Lower leg skin (tissue), 4 donors: Measurements from ENCODE around the gene PPP1R14C. TPM values are rescaled to one million over a fixed set of nuclear protein-coding genes. Genes with fewer than 3 reads are reported as not detected.

ENCODE experiments used
- DNase-seq, 2 donors: peaks; one replicate each; pipeline ENCODE4 v3.0.0-alpha.2; 2019; ENCODE audit warnings: low spot score in 2 of 2
- H3K4me3 ChIP-seq: fragments of 200-600 bp; sonication (generic); 2 replicates; pipeline ENCODE4 v1.5.1; 2017; ENCODE audit warnings: mild to moderate bottlenecking, low read depth; ENCODE audit not compliant: poor library complexity, severe bottlenecking
- POLR2A ChIP-seq, 2 donors: fragments of 450-650 bp; IDR thresholded peaks; one replicate each; pipeline ENCODE4 v1.6.1; 2016 to 2017; ENCODE audit warnings: antibody characterized with exemption in 2 of 2, mild to moderate bottlenecking in 1 of 2, moderate library complexity in 1 of 2
- WGBS, 2 donors: methylation state at CpG; one replicate each; pipeline ENCODE4 v1.1.5; 2018; 5-methylcytosine and 5-hydroxymethylcytosine counted together
- intact Hi-C: fragments of 100-400 bp; cut with DNase I; formaldehyde crosslinking; loops from one replicate; pipeline ENCODE4 v1.15.0; 2023; ENCODE audit warnings: low total_unique reads
- total RNA-seq, 4 donors: library from RNA; depleted of rRNA; stranded (reverse); fragments of >200 nt; gene quantifications; one replicate each; pipeline ENCODE4 v1.1.0, GENCODE V29; 2016
- TF ChIP-seq, protein P1 (sequence below), 3 donors: fragments of 450-650 bp; IDR thresholded peaks; one replicate each; pipeline ENCODE4 v1.5.1; 2016; ENCODE audit warnings: antibody characterized with exemption in 3 of 3, mild to moderate bottlenecking in 3 of 3, moderate library complexity in 2 of 3

The PPP1R14C gene
- total RNA-seq, 4 donors from 2014 or later: 116 to 145 (median 127) TPM

DNA sequence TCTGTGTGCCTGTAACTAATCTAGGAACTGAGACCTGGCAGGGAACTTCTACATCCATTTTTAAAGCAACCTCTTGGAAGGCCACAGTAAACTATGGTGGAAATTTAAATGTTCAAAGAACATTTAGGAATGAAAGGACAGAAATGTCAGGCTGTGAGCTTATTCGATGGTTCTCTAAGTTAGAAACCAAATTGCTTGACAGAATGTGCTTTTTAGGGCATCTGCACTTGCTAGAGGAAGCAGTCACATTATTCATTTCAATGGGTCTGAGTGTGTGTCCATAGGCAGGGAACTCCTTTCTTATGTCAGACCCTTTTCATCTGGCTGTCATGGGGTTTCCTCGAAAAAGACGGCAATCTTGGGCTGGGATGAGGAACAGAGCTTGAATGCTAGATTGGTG, 84.4 kb downstream of the PPP1R14C start:
- H3K4me3 ChIP-seq: no peak overlapping the region
- WGBS, 2 donors: 88 to 92% methylated on average over 3 of the region's 3 CpGs
- DNase-seq: no peak
- TF ChIP-seq, protein P1, sequence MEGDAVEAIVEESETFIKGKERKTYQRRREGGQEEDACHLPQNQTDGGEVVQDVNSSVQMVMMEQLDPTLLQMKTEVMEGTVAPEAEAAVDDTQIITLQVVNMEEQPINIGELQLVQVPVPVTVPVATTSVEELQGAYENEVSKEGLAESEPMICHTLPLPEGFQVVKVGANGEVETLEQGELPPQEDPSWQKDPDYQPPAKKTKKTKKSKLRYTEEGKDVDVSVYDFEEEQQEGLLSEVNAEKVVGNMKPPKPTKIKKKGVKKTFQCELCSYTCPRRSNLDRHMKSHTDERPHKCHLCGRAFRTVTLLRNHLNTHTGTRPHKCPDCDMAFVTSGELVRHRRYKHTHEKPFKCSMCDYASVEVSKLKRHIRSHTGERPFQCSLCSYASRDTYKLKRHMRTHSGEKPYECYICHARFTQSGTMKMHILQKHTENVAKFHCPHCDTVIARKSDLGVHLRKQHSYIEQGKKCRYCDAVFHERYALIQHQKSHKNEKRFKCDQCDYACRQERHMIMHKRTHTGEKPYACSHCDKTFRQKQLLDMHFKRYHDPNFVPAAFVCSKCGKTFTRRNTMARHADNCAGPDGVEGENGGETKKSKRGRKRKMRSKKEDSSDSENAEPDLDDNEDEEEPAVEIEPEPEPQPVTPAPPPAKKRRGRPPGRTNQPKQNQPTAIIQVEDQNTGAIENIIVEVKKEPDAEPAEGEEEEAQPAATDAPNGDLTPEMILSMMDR (IDR thresholded peaks at IDR 0.05): no peak
- no peak for TF ChIP-seq POLR2A (IDR thresholded peaks at IDR 0.05)
- intact Hi-C loops: no loop called here

DNA sequence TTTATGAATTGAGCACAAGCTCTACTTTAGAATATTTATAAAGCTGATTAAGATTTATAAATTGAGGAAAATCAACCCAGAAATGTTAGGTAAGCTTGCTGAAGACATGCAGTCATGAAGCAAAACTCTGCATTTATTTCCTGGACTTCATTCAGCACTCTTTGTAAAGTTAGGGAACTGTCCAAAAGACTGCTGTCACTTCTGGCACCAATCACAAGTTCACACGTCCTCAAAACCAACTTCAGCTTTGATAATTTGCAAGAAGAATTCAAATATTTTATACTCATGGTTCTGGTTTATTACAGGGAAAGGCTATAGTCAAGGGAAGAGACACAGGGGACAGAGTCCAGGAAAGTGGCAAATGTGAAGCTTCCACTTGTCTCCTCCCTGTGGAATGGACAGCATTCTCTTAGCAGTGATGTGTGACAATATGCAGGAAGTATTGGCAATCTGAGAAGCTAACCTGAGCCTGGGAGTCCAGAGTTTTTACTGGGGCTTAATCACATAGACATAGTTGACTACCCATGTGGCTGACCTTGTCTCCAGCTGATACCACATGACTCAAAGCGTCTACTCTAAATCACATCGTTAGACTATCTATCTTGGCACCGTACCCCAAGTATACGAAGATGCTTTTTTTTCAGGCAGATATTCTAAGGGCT, 85.4 kb downstream of the PPP1R14C start:
- intact Hi-C loops: no loop called here
- no peak for DNase-seq
- WGBS, 2 donors: 57 to 75% methylated on average over 5 of the region's 5 CpGs
- H3K4me3 ChIP-seq: no peak overlapping the region
- TF ChIP-seq POLR2A (IDR thresholded peaks at IDR 0.05): no peak
- TF ChIP-seq, protein P1 (IDR thresholded peaks at IDR 0.05): no peak

DNA sequence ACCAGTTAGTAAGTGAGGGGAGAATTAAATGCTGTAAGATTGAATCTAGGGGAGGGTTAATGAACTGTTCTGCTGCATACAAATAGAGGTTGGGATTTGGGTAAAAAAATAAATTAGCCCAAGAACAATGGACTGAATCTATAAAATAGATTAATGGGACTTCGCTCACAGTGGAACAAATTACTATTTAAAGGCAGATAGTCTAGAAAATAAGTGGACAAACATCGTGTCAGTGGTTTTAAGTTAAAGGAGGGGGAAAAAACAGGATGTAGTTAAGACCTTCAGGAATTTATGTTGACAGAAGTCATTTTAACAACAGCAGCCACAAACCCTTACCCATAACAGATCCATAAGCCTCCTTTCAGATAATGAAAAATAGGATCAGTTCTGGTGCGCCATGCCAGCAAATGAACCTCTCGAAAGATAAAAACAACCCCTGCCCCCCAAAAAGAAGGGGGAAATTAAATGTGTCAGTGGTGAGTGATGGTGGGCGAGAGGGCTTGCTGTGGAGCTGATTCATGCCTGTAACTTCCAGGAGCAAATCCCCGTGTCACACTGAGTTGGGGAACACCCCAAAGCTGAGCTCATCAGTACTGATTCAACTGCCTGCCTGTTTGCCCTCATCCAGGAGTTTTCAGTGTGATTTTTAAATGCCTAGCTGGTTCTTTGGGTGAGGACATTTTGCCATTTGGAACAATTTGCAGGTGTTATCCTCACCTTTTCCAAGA, 86.8 kb downstream of the PPP1R14C start:
- DNase-seq: no peak
- intact Hi-C loops: no loop called here
- no peak overlapping the region for H3K4me3 ChIP-seq
- TF ChIP-seq POLR2A (IDR thresholded peaks at IDR 0.05): no peak
- TF ChIP-seq, protein P1 (IDR thresholded peaks at IDR 0.05): no peak
- WGBS, 2 donors: 65 to 71% methylated on average over 6 of the region's 6 CpGs

DNA sequence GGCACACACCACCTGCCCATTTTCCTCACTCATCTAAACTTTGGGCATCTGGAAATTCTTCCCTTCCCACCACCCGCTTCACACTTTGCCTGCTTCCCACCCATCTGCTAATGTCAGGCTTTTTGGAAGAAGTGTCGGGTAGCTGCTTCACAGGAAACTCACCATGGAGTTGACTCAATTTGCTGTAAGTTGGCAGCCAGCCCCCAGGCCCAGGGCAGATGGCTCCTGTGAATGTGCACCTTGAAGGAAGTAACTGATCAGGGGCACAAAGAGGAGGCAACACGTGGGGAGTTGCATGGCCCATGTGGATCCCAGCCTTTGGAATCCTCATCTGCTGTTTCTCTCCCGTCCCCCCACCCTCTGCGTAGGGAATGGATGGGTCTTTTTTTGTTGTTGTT, 87.3 kb downstream of the PPP1R14C start:
- intact Hi-C loops: no loop called here
- H3K4me3 ChIP-seq: no peak overlapping the region
- WGBS, 2 donors: 81 to 88% methylated on average over 5 of the region's 5 CpGs
- DNase-seq: no peak
- TF ChIP-seq POLR2A (IDR thresholded peaks at IDR 0.05): no peak
- TF ChIP-seq, protein P1 (IDR thresholded peaks at IDR 0.05): no peak

DNA sequence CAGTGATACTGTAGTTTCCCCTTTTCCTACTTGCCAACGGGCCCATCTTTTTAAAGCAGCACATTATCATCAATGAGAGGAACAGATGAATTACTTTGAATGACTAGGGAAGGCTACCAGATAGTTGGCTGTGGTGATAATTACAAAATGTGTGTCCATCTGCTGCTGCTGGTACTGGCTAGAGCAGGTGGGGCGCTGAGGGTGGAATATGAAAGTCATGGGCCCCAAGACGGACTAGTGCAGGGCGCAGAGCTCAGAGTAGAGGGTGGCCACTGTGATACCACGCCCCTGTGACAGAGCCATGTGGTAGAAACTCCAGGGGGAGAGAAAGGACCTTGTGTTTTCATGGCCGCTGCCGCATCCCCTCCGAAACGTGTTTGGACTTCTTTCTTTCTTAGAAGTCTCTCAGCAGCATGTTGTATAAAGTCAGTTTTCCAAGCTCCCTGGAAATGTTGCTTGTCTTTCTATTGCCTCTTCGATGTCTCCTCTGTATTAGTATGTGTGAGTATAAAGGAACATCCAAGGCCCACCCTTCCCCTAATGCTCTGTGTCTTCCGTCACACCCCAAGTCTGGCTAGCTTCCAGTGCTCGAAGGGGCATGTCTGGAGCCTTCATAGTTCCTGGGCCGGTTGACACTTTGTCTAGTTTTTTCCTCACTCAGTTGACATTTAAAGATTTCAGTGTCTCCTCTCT, 88.1 kb downstream of the PPP1R14C start:
- no peak overlapping the region for H3K4me3 ChIP-seq
- intact Hi-C loops: no loop called here
- WGBS, 2 donors: 72 to 77% methylated on average over 13 of the region's 13 CpGs

More for the DNA sequence above, 88.1 kb downstream of the PPP1R14C start:
- no peak for TF ChIP-seq POLR2A (IDR thresholded peaks at IDR 0.05)
- TF ChIP-seq, protein P1 (IDR thresholded peaks at IDR 0.05): no peak
- DNase-seq: no peak
